HCT116 (cell line): ENCODE data around the gene NAGK. TPM values are rescaled to one million over a fixed set of nuclear protein-coding genes. Genes with fewer than 3 reads are reported as not detected.

ENCODE experiments used
- ATAC-seq: fragments of 200-7000 bp; cut with Tn5 transposase; 2 replicates; pipeline ENCODE4 v1.9.1; 2020; ENCODE audit warnings: mild to moderate bottlenecking, moderate library complexity
- BruUV-seq: library from RNA; stranded (reverse); fragments of 400-500 nt; replicated peaks from 2 replicates; lab custom pipeline; 2021; lab: Mats Ljungman, UMichigan
- CTCF ChIA-PET: fragments of 300-600 bp; sonication (Branson Sonifier 250); formaldehyde crosslinking; loops from one replicate; lab custom pipeline; 2021; ENCODE audit warnings: antibody characterized with exemption; lab: Charles Lee
- POLR2A ChIA-PET: fragments of 300-600, 350-600 bp; sonication (Branson Sonifier 250); formaldehyde crosslinking; loops from one replicate; lab custom pipeline; 2021; ENCODE audit warnings: antibody characterized with exemption; lab: Charles Lee
- RAD21 ChIA-PET, 2 experiments: fragments of 300-600 bp; sonication (Branson Sonifier 250); formaldehyde crosslinking; loops; one replicate each; lab custom pipeline; 2023; ENCODE audit warnings: low total read pairs in 2 of 2; ENCODE audit not compliant: uncharacterized antibody in 2 of 2, unreplicated experiment in 2 of 2, low non-redundant PET in 1 of 2; lab: Charles Lee
- DNase-seq: peaks from one replicate; pipeline ENCODE4 v3.0.0-alpha.2; 2010; ENCODE audit warnings: low read depth, low spot score
- H2AFZ ChIP-seq: fragments of 200-600 bp; shearing (Covaris generic), sonication (generic); 2 replicates; pipeline ENCODE4 v1.6.1; 2017; ENCODE audit warnings: low read depth, mixed run types, mixed read lengths, antibody characterized with exemption, low read length; ENCODE audit not compliant: poor library complexity, severe bottlenecking
- H3K27ac ChIP-seq: 2 replicates; pipeline ENCODE4 v1.5.1; 2012; ENCODE audit warnings: low read depth, low read length
- H3K27me3 ChIP-seq: fragments of 200-600 bp; sonication (generic); 2 replicates; pipeline ENCODE4 v1.6.1; 2016; ENCODE audit warnings: mixed run types, low read length, mixed read lengths; ENCODE audit not compliant: insufficient read depth
- H3K36me3 ChIP-seq, 2 experiments: fragments of 200-500 bp in 1 of 2; fragments of 200-600 bp in 1 of 2; sonication (Bioruptor generic) in 1 of 2; sonication (generic) in 1 of 2; 2 replicates each; pipeline versions ENCODE4 v1.5.1 to v1.6.1; 2014 to 2016; ENCODE audit warnings: low read length in 2 of 2, inconsistent platforms in 1 of 2, mixed read lengths in 1 of 2, mixed run types in 1 of 2; ENCODE audit not compliant: insufficient read depth in 2 of 2, control insufficient read depth in 1 of 2
- H3K4me1 ChIP-seq, 2 experiments: fragments of 200-600 bp in 1 of 2; sonication (generic) in 1 of 2; 2 replicates each; pipeline versions ENCODE4 v1.5.1 to v1.6.1; 2012 to 2017; ENCODE audit warnings: low read length in 2 of 2, inconsistent platforms in 1 of 2, mild to moderate bottlenecking in 1 of 2, mixed read lengths in 1 of 2, mixed run types in 1 of 2, moderate library complexity in 1 of 2; ENCODE audit not compliant: insufficient read depth in 2 of 2, control insufficient read depth in 1 of 2
- H3K4me2 ChIP-seq: fragments of 200-600 bp; sonication (generic); 2 replicates; pipeline ENCODE4 v1.6.1; 2017; ENCODE audit warnings: mixed run types, low read length, mixed read lengths
- H3K4me3 ChIP-seq, 2 experiments: fragments of 200-600 bp in 1 of 2; sonication (generic) in 1 of 2; replicated peaks in 1 of 2; 2 replicates each; pipeline ENCODE4 v1.5.1; 2011 to 2016; ENCODE audit warnings: low read length in 2 of 2, control low read depth in 1 of 2, low read depth in 1 of 2, mild to moderate bottlenecking in 1 of 2, mixed read lengths in 1 of 2, mixed run types in 1 of 2
- H3K79me2 ChIP-seq: fragments of 200-600 bp; sonication (generic); 2 replicates; pipeline ENCODE4 v1.6.1; 2017; ENCODE audit warnings: mild to moderate bottlenecking, mixed run types, low read length, moderate library complexity, mixed read lengths; ENCODE audit not compliant: insufficient read depth
- H3K9ac ChIP-seq: fragments of 200-600 bp; sonication (generic); 2 replicates; pipeline ENCODE4 v1.6.1; 2016; ENCODE audit warnings: low read length, mixed read lengths
- H3K9me2 ChIP-seq: fragments of 200-600 bp; sonication (generic), shearing (Covaris generic); 2 replicates; pipeline ENCODE4 v1.6.1; 2017; ENCODE audit warnings: mixed run types, mild to moderate bottlenecking, moderate library complexity; ENCODE audit not compliant: insufficient read depth
- H3K9me3 ChIP-seq, 2 experiments: fragments of 200-500 bp in 1 of 2; fragments of 200-600 bp in 1 of 2; sonication (Bioruptor generic) in 1 of 2; sonication (generic) in 1 of 2; 2 replicates each; pipeline ENCODE4 v1.6.1; 2014 to 2017; ENCODE audit warnings: low read length in 2 of 2, mixed read lengths in 2 of 2, inconsistent platforms in 1 of 2, low read depth in 1 of 2, mild to moderate bottlenecking in 1 of 2, mixed run types in 1 of 2, moderate library complexity in 1 of 2; ENCODE audit not compliant: control insufficient read depth in 1 of 2, insufficient read depth in 1 of 2
- H4K20me1 ChIP-seq: fragments of 200-600 bp; sonication (generic), shearing (Covaris generic); 2 replicates; pipeline ENCODE4 v1.6.1; 2017; ENCODE audit warnings: mixed run types, mild to moderate bottlenecking, moderate library complexity; ENCODE audit not compliant: insufficient read depth
- CBX3 ChIP-seq: IDR thresholded peaks from 2 replicates; pipeline ENCODE4 v1.6.1; 2012; ENCODE audit warnings: low read depth
- ELF1 ChIP-seq: IDR thresholded peaks from 2 replicates; pipeline ENCODE4 v1.6.1; 2012; ENCODE audit warnings: low read depth, borderline replicate concordance
- POLR2A ChIP-seq: IDR thresholded peaks from 2 replicates; pipeline ENCODE4 v1.7.0; 2011; ENCODE audit warnings: borderline replicate concordance; ENCODE audit not compliant: insufficient read depth, insufficient read length; ENCODE audit errors: extremely low read depth
- POLR2AphosphoS5 ChIP-seq: IDR thresholded peaks from 2 replicates; pipeline ENCODE4 v1.6.1; 2011; ENCODE audit warnings: mild to moderate bottlenecking, low read depth, low read length, moderate library complexity
- SIN3A ChIP-seq: IDR thresholded peaks from 2 replicates; pipeline ENCODE4 v1.6.1; 2012; ENCODE audit warnings: low read depth
- TCF7L2 ChIP-seq: IDR thresholded peaks from 2 replicates; pipeline ENCODE4 v1.7.0; 2011; ENCODE audit warnings: borderline replicate concordance, inconsistent platforms; ENCODE audit not compliant: insufficient read depth, insufficient read length; ENCODE audit errors: extremely low read depth
- intact Hi-C: fragments of 100-400 bp; cut with micrococcal nuclease; formaldehyde crosslinking; loops from 2 replicates; pipeline ENCODE4 v1.10.0; 2022
- total RNA-seq: library from RNA; stranded (reverse); gene quantifications from one replicate; pipeline ENCODE4 v1.2.1, GENCODE V29; 2021; ENCODE audit not compliant: unreplicated experiment
- TF ChIP-seq, protein P1 (sequence below): IDR thresholded peaks from 2 replicates; pipeline ENCODE4 v1.6.1; 2012; ENCODE audit warnings: low read depth
- TF ChIP-seq, protein P2 (sequence below), 3 experiments: fragments of 200-600 bp in 1 of 3; sonication (generic) in 1 of 3; IDR thresholded peaks in 2 of 3; conservative IDR thresholded peaks in 1 of 3; 2 replicates each; pipeline ENCODE4 v1.5.1; 2012 to 2017; ENCODE audit warnings: low read depth in 2 of 3, low read length in 2 of 3, antibody characterized with exemption in 1 of 3, borderline replicate concordance in 1 of 3, control low read depth in 1 of 3, mild to moderate bottlenecking in 1 of 3, mixed read lengths in 1 of 3, mixed run types in 1 of 3, moderate library complexity in 1 of 3; ENCODE audit not compliant: insufficient read depth in 1 of 3

The NAGK gene
- total RNA-seq, 1 experiment from 2014 or later = 36.8 TPM

DNA sequence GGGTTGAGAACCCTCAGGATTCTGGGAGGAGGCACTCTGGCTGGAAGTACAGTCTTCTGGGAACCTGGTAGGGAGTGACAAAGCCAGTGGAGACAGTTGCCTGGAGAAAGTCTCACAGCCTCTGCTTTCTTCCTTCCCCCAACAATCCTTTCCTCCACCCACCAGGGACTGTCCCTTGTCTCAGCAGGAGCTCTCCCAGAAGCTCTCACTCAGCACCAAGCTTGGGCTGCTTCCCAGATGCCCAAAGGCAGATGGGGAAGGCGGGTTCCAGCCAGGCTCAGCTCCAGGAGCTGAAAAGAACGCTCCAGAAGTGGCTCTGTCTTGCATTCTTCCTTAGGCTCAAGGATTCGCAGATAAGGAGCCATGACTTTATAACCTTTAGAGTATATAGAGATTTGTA is 7.6 kb upstream of the NAGK start:
- Histone ChIP-seq H2AFZ (no peak overlapping the region), H4K20me1 (no peaks in the 10 kb centered on the region), H3K9me2 (no peaks in the 10 kb centered on the region), H3K36me3 (no peaks in the 10 kb centered on the region), H3K4me2 (no peak overlapping the region), H3K79me2 (no peaks in the 10 kb centered on the region), H3K9me3 (no peaks in the 10 kb centered on the region), H3K4me1 (peaks cover 0 to 4% of the 10 kb centered on the region in 2 experiments; a peak in 1 of 4 replicates), H3K9ac (no peak overlapping the region), H3K4me3 (no peak overlapping the region), H3K27me3 (no peaks in the 10 kb centered on the region), H3K27ac (no peak overlapping the region)
- ChIA-PET POLR2A (no interaction called here), CTCF (no interaction called here), RAD21 (no interaction called here)
- TF ChIP-seq POLR2A = no peak
- no peak for TF ChIP-seq CBX3
- TF ChIP-seq, protein P1, sequence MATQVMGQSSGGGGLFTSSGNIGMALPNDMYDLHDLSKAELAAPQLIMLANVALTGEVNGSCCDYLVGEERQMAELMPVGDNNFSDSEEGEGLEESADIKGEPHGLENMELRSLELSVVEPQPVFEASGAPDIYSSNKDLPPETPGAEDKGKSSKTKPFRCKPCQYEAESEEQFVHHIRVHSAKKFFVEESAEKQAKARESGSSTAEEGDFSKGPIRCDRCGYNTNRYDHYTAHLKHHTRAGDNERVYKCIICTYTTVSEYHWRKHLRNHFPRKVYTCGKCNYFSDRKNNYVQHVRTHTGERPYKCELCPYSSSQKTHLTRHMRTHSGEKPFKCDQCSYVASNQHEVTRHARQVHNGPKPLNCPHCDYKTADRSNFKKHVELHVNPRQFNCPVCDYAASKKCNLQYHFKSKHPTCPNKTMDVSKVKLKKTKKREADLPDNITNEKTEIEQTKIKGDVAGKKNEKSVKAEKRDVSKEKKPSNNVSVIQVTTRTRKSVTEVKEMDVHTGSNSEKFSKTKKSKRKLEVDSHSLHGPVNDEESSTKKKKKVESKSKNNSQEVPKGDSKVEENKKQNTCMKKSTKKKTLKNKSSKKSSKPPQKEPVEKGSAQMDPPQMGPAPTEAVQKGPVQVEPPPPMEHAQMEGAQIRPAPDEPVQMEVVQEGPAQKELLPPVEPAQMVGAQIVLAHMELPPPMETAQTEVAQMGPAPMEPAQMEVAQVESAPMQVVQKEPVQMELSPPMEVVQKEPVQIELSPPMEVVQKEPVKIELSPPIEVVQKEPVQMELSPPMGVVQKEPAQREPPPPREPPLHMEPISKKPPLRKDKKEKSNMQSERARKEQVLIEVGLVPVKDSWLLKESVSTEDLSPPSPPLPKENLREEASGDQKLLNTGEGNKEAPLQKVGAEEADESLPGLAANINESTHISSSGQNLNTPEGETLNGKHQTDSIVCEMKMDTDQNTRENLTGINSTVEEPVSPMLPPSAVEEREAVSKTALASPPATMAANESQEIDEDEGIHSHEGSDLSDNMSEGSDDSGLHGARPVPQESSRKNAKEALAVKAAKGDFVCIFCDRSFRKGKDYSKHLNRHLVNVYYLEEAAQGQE = no peak
- TF ChIP-seq, protein P2, sequence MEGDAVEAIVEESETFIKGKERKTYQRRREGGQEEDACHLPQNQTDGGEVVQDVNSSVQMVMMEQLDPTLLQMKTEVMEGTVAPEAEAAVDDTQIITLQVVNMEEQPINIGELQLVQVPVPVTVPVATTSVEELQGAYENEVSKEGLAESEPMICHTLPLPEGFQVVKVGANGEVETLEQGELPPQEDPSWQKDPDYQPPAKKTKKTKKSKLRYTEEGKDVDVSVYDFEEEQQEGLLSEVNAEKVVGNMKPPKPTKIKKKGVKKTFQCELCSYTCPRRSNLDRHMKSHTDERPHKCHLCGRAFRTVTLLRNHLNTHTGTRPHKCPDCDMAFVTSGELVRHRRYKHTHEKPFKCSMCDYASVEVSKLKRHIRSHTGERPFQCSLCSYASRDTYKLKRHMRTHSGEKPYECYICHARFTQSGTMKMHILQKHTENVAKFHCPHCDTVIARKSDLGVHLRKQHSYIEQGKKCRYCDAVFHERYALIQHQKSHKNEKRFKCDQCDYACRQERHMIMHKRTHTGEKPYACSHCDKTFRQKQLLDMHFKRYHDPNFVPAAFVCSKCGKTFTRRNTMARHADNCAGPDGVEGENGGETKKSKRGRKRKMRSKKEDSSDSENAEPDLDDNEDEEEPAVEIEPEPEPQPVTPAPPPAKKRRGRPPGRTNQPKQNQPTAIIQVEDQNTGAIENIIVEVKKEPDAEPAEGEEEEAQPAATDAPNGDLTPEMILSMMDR (IDR thresholded peaks at IDR 0.05 in 2 of 3, conservative IDR thresholded peaks at IDR 0.05 in 1 of 3; ENCODE audit: borderline replicate concordance in 1 of 3, insufficient read depth in 1 of 3, low read depth in 2 of 3, low read length in 2 of 3) = no peak
- no peak for TF ChIP-seq ELF1
- no peak for TF ChIP-seq POLR2AphosphoS5
- no peak for TF ChIP-seq TCF7L2
- no peak for TF ChIP-seq SIN3A
- BruUV-seq = no TSS peak
- intact Hi-C loops = no loop called here
- DNase-seq (no peak), ATAC-seq (no peak)
